Raji (cell line): ENCODE data around the gene BICRAL.

Experiments
- POLR2A ChIP-seq: IDR thresholded peaks from 2 replicates; pipeline ENCODE4 v1.6.1; 2011; ENCODE audit warnings: low read depth, low read length, control low read depth; ENCODE audit not compliant: insufficient read depth

Gene BICRAL

DNA sequence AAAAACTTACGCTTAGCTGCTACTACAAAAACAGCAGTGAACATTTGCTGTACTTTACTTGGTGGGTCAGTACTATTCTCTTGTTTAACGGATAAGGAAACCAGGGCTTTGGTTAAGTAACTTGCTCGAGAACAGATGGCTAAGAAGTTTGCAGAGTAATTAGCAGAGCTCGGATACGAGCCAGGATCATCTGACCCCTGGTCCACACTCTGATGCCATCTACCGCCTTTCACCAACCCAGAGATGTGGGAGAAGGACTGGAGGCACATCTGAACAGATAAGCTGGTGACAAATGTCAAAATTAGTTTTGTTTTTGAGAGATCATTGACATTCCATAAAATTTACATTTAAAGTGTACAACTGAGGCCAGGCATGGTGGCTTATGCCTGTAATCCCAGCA is 78.6 kb downstream of the BICRAL start:
- TF ChIP-seq POLR2A = no peak

DNA sequence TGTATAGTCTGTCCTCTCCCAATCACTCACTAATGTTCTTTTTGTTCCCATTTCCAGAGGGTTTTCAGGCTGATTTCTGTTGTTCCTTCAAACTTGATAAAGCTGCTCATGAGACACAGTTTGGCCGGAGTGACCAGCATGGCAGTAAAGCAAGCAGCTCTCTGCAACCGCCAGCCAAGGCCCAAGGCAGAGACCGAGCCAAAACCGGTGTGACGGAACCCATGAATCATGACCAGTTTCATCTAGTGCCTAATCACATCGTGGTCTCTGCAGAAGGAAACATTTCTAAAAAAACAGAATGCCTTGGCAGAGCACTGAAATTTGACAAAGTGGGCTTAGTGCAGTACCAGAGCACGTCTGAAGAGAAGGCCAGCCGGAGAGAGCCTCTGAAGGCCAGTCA is 82.8 kb downstream of the BICRAL start:
- no peak for TF ChIP-seq POLR2A

DNA sequence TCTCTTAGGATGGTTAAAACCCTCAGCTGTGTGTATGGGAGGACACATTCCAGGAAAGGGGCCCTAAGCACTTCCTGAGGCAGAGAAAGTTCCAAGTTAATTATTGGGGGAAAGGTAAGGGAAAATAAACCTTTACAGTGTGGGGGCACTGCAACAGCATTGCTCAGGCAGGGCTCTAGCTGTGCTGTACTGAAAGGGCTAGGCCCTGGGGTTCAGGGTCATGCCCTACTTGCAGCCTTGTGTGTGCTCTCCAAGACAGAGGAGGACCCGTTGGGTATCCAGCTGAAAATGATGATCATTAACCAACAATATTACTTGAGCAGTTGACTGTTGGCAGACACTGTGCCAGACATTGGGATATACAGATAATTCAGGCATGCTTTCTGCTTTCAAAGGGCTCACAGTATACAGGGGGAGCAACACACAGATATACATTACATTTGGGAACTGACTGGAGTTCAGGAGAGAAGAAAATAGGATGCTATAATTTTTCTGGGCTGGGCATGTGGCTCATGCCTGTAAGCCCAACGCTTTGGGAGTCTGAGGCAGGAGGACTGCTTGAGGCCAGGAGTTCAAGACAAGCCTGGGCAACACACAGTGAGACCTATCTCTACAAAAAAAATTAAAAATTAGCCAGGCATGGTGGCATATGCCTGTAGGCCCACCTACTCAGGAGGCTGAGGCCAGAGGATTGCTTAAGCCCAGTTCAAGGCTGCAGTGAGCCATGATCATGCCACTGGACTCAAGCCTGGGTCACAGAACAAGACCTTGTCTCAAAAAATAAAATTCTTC is 88.5 kb downstream of the BICRAL start:
- no peak for TF ChIP-seq POLR2A

DNA sequence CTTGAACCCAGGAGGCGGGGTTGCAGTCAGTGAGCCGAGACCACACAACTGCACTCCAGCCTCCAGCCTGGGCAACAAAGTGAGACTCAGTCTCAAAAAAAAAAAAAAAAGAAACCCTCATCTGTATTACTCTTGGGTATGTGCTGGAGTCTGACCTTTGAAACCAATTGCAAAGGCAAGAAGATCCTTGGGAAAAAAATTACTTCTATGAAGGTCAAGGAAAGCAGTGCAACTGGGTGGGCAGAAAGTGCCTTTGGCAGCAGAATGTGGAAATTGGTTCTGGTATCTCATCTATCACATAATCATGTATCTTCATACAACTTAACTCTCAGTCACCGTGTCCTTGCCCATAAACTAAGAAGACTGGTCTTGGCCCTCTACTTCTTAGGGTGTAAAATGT is 89.9 kb downstream of the BICRAL start:
- no peak for TF ChIP-seq POLR2A

DNA sequence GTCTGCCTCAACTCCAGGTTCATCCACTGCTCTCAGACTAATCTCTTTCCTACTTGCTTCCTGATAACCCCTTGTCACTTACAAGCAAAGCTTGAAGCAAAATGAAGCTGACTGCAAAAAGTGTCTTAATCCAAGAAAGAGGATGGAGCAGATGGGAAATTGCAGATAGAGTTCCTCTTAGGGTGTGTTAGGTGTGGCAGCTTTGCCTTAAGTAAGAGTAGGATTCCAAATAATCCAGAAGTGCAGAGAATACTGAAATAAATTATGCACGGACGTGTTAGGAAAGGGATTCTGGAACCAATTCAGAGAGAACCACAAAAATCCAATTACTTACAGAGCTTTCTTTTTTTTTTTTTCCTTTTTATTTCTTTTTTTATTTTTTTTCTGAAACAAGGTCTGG is 91.5 kb downstream of the BICRAL start:
- no peak for TF ChIP-seq POLR2A

DNA sequence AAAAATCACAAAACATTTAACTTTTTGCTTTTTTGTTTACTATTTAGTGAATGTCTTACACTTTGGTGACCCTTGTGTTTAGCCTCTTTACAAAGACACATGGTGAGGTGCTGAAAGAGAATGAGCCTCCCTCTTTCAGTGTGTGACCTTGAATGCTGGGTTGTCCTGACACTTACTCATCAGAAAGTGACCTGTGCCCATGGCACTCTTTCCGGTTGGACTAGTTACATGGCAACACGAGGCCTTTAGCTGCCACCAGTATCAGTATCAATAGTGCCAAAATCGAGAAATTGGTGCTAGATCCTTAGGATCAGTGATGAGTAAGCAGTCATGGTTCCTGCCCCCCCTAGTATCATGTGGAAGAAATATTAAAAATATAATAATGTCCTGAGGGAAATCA is 95.8 kb downstream of the BICRAL start:
- TF ChIP-seq POLR2A = no peak

DNA sequence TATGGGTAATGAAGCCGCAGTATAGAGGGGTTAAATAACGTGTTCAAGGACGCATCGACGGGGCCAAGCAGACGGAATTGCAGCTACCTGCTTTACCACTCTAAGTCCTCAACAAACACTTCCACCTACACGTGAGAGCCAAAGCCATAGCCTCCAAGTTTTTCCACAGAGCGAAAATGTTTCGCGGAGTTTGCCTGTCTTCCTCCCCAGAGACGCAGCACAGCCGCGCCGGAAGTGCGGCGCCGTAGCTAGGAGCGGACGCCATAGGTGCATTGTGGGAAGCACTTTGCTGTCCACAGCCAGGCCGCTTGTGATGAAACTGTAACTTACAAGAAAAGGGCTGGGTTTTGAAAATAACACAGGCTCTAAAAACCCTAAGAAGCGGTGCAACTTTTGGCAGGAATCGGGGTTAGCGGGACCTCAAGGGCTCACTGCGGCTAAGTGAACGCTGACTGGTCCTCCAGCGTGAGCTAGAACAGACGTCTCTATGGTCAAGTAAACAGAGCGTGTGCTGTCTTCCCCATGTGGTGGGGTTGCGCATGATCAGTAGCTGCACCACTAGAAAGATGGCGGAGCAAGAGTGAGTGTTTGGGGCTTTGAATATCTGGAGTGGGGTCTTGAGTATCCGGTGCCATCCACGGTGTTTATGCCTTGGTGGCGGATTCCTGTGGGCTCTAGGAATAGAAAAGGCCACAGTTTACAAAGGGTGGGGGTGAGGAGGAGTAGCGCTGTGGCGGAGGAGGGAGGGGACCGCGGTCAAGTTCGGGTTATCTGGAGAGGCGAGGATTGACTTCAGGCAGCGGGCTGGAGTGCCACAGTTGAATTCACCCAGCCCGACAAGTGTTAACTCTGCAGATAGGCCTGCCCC is 97.8 kb downstream of the BICRAL start, which contains the start of gene RPL7L1:
Gene RPL7L1, plus strand, starts transcription at position 245 of the 868 bp plus-strand sequence. Its CDS starts 295 bp downstream, at position 540.
- TF ChIP-seq POLR2A = peak; percentile 88

DNA sequence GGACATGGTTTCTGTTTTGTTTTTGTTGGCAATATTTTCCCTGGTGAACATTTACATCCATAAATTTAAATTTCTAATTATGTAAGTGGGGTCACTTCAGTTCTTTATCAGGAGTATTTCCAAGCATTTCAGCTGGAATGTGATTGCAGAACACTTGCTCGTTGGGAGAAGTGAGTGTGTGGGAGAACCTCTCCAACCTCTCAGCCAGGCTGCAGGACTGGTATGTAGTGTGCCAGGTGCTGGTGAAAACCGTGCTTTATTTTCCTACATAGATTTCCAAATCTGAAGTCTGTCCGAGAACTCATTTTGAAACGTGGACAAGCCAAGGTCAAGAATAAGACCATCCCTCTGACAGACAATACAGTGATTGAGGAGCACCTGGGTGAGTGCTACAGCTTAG is 103.8 kb downstream of the BICRAL start:
- TF ChIP-seq POLR2A = no peak

DNA sequence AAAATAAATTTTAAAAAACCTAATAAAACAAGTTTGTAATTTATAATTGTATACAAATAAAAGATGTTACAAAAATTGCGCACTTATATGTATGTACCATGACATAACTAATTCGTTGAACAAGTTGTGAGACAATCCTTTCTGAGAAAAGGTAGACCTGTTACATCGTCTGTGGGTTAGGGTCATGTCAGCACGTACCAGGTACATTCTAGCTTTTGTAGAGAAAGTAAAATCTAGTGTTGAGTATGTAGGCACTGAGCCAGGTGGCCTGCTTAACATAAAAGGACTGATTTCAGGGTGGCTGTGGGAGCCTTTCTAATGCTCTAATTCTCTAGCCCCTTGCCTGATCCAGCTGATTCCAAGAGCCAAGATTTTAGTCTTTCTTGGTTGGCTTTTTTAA is 108.0 kb downstream of the BICRAL start:
- no peak for TF ChIP-seq POLR2A

DNA sequence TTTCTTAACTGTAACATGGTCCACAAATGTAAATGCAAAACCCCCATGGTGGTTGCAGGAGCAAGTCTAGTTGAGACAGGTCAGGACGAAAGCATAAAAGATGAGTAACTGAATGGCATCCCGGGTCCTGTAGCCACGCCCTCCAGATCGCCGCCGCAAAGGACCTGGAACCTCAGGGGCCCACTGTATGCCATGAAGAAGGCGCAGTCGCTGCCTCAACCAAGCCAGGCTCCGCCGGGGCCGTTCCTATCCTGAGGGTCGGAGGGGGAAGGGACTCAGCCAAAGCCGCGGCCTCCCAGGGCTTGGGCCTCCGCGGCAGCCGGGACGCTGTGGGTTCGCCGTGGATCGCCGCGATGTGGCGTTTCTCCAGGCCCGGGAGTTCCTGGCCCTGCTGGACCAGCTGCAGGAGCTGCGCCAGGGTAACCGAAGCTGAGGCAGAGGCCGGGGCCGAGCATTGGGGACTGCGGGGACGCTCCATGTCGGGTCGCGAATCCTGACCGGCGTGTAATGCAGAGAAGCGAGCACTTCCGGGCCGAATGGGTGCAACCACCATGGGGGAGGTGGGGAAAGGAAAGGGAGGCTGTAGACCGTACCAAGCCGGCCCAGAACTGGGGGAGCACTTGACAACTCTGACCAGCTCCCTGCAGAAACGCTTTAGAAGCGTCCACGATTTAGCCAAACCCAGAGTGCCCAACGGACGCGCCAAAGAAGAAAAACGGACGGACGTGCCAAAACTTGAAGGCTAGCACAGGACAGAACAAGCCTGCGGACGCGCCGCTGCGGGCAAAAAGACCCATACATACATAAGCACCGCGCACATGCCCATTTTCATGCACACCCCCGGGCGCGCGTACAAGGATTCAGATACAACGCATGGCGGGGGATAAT is 108.7 kb downstream of the BICRAL start:
- TF ChIP-seq POLR2A = peak; percentile 95

DNA sequence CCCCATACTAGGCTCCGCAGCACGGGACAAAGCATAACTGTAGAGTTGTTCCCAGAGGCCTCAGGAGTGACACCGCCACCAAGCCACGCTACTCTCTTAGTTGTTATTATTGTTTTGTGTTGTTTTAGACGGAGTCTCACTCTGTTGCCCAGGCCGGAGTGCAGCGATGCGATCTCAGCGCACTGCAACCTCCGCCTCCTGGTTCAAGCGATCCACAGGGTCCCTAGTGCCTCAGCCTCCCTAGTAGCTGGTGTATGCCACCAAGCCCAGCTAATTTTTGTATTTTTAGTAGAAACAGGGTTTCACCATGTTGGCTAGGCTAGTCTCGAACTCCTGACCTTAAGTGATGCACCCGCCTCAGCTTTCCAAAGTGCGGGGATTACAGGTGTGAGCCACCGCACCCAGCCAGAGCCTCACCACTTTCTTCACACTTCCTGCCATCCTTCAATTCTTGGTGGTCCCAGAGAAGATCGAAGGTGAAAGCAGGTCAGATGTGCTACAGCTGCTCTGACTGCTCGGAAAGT is 109.4 kb downstream of the BICRAL start:
- no peak for TF ChIP-seq POLR2A

DNA sequence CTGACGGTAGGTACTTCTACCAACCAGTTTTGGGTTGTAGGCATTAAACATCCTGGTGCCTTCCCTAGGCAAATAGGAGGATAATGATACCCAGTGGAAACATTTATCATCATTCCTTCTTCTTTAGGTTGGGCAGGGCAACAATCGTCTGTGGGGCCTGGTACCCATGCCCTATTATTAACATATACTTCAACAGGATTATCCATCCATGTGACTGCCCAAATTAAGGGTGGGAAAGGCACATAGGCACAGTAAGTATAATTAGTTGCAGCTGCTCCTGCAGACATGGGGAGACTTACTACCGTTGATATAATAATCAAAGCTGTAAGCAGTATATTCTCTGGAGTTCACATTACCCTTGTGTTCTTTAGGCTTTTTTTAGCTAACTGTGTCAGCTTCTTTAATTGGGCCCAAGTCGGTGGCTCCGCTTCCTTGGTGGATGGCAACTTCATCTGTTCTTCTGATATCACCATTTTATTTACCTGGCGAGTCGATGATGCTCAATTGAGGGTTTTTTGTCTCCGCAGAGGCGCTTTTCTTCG is 114.4 kb downstream of the BICRAL start:
- no peak for TF ChIP-seq POLR2A

DNA sequence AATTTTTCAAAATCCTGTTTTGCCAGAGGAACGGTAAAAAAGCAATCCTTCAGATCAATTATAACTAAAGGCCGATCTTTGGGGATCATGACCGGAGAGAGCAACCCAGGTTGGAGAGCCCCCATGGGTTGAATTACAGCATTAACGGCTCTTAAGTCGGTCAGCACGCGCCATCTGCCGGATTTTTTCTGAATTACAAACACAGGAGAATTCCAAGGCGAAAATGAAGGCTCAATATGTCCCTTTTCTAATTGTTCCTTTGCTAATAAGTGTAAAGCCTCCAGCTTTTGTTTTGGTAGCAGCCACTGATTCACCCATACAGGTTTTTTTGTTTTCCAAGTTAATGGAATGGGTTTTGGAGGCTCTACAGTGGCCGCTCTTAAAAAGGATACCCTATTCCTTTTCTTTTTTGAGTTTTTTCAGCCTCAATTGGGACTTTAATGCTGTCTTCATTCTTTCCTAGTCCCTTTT is 117.1 kb downstream of the BICRAL start:
- TF ChIP-seq POLR2A = no peak

DNA sequence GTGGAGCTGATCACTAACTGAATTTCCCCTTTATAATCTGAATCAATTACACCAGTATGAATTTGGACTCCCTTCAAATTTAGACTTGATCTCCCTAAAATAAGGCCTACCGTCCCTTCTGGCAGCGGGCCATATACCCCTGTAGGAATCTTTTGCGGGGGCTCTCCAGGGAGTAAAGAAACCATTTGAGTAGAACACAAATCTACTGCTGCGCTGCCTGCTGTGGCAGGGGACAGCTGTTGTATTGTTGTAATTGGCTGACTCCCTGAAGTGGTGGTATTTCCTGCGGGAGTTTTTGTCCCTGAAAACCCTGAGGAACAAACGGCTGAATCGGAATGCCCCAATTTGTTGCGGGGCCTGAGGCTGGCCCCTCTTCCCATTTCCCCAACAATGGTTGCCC is 118.0 kb downstream of the BICRAL start:
- TF ChIP-seq POLR2A = no peak
